Right ventricle myocardium inferior (tissue), 1 donor: ENCODE measurements around the gene LMAN2. TPM values are rescaled to one million over a fixed set of nuclear protein-coding genes. Genes with fewer than 3 reads are reported as not detected.
"Not testable (repeated sequence)": the region's sequence is repeated elsewhere in the genome, so short reads cannot be mapped to it uniquely, and the experiment has no call there.

Source experiments
- ATAC-seq: fragments of 200-7000 bp; cut with Tn5 transposase; one replicate; pipeline ENCODE4 v1.9.1; 2020; ENCODE audit warnings: mild to moderate bottlenecking, moderate library complexity
- DNase-seq: peaks from one replicate; pipeline ENCODE4 v3.0.0; 2021; ENCODE audit errors: missing footprints
- intact Hi-C: fragments of 100-400 bp; cut with DNase I; formaldehyde crosslinking; loops from one replicate; pipeline ENCODE4 v1.11.0; 2022
- total RNA-seq: library from RNA; stranded (reverse); fragmentation: NEBNext Ultra II Directional; extraction: Animal tissue kit (Norgen Biotek cat#: 25700); gene quantifications from one replicate; pipeline ENCODE4 v1.2.1, GENCODE V29; 2021
- donor health status: DM: no; HTN: yes; CAD: no; lungs with severe emphysema.

The LMAN2 gene
- total RNA-seq, 1 donor from 2014 or later, result 72.3 TPM

DNA sequence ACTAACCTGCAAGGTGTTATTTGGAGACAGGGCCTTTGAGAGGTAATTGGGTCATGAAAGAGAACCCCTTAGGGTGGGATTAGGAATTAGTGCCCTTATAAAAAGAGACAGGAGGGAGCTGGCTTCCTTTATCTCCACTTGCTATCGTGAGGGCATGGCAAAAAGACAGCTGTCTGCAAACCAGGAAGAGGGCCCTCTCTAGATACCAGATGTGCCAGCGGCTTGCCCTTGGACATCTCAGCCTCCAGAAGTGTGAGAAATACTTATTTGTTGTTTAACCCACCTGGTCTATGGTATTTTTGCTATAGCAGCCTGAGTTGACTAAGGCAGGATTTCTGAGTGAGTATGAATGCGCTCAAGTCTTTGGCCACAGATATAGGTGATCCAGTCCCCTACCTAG, 5.3 kb upstream of the LMAN2 start:
- ATAC-seq, result no peak
- intact Hi-C loops, result no loop called here
- DNase-seq, result no peak

GRCh38 chr5:177355868-177356168, 4.3 kb upstream of the LMAN2 start:
- DNase-seq, result no peak
- ATAC-seq, result no peak
- intact Hi-C loops, result no loop called here

- ATAC-seq (no peak), DNase-seq (no peak)
- intact Hi-C loops, result no loop called here
Measured at GRCh38 chr5:177355162-177355867, 3.8 kb upstream of the LMAN2 start.

- intact Hi-C loops, result no loop called here
- DNase-seq (no peak), ATAC-seq (no peak)
Measured at GRCh38 chr5:177354711-177355110, 3.2 kb upstream of the LMAN2 start.

- intact Hi-C loops, result no loop called here
- no peak for ATAC-seq
Measured at GRCh38 chr5:177354256-177354655, 2.8 kb upstream of the LMAN2 start.

GRCh38 chr5:177353093-177353492, 1.6 kb upstream of the LMAN2 start:
- DNase-seq, result no peak
- intact Hi-C loops, result no loop called here
- no peak for ATAC-seq

More at GRCh38 chr5:177354256-177354655, 2.8 kb upstream of the LMAN2 start:
- no peak for DNase-seq

GRCh38 chr5:177350776-177351391, 584 bp downstream of the LMAN2 start:
- DNase-seq (no peak), ATAC-seq (no peak)
- intact Hi-C loops, result no loop called here

DNA sequence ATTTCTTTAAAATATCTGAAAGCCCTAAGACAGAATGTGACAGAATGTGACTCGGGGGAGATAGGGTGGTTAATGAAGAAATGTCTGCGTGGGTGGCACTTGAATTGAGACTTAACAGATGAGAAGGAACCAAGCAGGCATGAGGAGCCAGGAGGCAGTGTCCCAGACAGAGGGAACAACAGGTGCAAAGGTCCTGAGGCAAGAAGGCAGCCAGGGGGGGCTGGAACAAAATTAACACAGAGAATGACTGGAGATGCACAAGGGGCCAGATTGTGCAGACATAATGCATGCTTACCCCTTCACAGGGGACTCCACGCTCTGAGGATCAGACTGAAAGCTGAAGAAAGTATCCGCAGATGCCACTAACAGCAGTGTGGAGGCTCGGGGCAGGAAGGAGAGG, 1.7 kb downstream of the LMAN2 start:
- intact Hi-C loops, result no loop called here
- no peak for ATAC-seq
- DNase-seq, result no peak

DNA sequence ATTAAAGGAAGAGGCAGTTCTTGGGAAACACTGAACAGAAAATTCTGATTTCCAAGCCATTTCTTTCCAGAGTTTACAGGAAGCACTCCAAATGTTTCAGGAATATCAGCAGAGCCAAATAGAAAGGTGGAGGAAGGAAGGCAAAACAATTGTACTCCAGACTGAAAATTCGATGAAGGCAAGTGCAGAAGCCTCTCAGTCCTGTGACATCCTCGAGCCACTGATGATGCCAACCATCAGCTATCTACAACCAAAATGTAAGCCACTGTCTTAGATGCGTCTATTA, 2.2 kb downstream of the LMAN2 start:
- no peak for DNase-seq
- ATAC-seq, result no peak
- intact Hi-C loops, result no loop called here

DNA sequence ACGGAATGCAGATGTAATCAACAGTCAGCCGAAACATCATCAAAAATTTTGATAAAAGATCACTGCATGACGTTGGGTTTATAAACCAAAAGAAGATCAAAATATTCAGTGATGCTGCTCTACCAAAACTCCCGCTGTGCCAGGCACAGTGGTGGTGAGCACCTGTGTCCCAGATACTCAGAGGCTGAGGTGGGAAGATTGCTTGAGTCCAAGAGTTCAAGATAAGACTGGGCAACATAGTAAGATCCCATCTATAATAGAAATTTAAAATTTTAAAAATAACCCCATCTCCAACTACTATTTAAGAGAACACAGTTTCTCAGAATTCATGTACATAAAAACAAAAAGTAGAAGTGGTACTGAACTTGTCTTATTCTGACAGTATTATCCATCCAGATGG, 3.8 kb downstream of the LMAN2 start:
- ATAC-seq (no peak), DNase-seq (no peak)
- intact Hi-C loops, result no loop called here

GRCh38 chr5:177346820-177347219, 4.6 kb downstream of the LMAN2 start:
- ATAC-seq, result no peak
- intact Hi-C loops, result no loop called here

GRCh38 chr5:177344891-177345290, 6.6 kb downstream of the LMAN2 start:
- intact Hi-C loops, result no loop called here
- no peak for DNase-seq
- ATAC-seq, result no peak

More at GRCh38 chr5:177346820-177347219, 4.6 kb downstream of the LMAN2 start:
- no peak for DNase-seq

DNA sequence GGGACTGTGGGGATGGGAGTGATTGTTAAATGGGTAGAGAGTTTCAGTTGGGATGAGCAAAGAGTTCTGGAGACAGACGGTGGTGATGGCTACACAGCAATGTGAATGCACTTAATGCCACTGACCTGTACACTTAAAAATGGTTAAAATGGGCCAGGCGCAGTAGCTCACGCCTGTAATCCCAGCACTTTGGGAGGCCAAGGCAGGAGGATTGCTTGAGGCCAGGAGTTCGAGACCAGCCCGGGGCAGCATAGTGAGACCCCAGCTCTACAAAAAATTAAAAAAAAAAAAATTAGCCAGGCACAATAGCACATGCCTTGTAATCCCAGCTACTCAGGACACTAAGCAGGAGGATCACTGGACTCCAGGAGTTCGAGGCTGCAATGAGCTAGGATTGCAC, 7.7 kb downstream of the LMAN2 start:
- DNase-seq (no peak), ATAC-seq (no peak)
- intact Hi-C loops, result no loop called here

DNA sequence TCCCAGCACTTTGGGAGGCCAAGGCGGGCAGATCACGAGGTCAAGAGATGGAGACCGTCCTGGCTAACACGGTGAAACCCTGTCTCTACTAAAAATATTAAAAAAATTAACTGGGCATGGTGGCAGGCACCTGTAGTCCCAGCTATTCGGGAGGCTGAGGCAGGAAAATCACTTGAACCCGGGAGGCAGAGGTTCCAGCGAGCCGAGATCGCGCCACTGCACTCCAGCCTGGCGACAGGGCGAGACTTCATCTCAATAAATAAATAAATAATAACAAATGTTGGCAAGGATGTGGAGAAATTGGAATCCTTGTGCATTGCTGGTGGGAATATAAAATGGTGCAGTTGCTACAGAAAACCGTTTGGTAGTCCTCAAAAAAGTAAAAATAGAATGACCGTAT, 8.5 kb downstream of the LMAN2 start:
- intact Hi-C loops, ATAC-seq, DNase-seq: not testable (repeated sequence)

DNA sequence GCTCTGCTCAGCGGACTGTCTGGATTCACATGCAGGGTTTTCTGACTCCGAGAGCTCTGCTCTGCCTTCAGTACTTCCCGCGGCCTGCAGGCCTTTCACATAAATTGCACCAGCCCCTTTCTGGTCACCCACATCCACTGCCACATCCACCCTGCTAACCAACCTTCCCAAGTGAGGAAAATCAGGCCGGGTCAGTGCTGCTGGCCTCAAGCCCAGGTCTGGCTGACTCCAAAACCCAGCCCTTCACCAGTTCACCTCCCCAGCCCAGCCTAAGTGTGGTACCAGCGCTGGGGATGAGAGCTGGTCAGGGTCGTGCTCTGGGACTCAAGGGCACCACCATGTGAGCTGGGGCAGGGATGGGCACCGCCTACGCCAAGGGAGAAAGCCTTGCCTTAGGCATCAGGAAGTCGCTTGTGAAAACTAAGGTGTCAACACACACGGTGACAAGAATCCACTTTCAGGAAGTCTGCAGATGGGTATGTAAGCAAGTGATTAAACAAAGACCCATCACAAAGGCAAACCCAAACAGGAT, 12.3 kb downstream of the LMAN2 start:
- DNase-seq, result peak; percentile 53
- no peak for ATAC-seq
- intact Hi-C loops, result no loop called here

DNA sequence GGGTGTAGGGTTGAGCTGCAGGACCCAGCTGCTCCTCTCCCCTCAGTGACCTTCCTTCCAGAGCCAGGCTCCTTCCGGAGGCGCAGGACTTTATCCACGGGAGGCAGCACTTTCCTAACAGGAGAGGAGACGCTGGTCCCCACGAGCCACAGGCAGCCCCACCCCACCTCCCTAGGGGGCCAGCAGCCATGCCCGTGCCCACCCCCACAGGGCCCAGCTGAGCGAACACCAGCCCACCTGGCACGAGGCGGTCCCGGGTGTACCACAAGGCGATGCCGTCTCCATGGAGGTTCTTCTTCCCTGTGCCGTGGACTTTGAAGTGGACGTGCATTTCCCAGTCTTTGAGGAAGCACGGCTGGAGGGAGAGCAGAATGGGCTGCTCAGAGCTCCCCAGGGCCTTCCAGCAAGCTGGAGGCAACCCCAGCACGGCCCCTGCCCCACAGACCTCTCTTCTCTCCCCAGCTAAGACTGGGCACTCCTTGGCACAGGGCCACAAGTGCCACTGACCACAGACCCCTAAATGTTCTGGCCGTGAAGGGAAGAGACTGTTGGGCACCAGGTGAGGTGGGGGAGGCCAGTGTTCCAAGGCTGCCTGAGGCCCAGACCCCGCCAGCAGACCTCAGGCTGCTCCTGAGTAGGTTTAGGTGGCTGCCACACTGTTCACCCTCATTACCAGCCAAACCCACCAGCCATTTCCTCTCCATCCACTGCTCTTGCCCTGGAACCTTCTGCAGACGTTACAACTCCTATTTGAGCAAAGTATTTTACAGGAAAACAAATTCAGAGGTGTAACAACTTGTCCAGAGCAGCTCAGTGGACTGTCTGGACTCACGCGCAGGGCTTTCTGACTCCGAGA, 13.0 kb downstream of the LMAN2 start:
- ATAC-seq (no peak), DNase-seq (no peak)
- intact Hi-C loops, result no loop called here

GRCh38 chr5:177336603-177337494, 14.6 kb downstream of the LMAN2 start:
- ATAC-seq, result no peak
- intact Hi-C loops, result no loop called here
- peak; percentile 27 for DNase-seq

GRCh38 chr5:177336112-177336511, 15.4 kb downstream of the LMAN2 start:
- no peak for ATAC-seq
- peak; percentile 48 for DNase-seq
- intact Hi-C loops, result no loop called here

DNA sequence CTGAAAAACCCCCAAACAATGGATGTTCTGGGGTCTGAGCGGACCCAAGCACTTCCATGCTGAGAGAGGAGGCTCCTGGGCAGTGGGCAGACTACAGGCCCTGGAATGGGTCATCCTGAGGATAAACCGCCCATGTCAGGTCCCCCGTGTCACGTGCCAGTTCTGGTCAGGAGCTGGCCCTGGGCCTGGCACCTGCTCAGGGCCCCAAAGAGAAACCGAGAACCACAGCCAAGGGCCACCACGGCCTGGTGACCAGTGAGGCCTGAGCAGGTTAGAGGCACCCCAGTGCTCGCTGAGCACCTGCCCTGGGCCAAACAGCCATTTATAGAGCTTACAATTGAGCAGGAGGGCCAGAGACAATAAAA, 15.8 kb downstream of the LMAN2 start:
- peak; percentile 36 for ATAC-seq
- intact Hi-C loops, result no loop called here
- DNase-seq, result peak; percentile 58
